Thoracic aorta (tissue), 2 donors: Measurements from ENCODE around the gene PSMD13. TPM values are rescaled to one million over a fixed set of nuclear protein-coding genes. Genes with fewer than 3 reads are reported as not detected.
"Not testable (repeated sequence)": the region's sequence is repeated elsewhere in the genome, so short reads cannot be mapped to it uniquely, and the experiment has no call there.

Source experiments
- ATAC-seq: fragments of 150-250 bp; one replicate; pipeline ENCODE4 v1.8.0; 2017; ENCODE audit warnings: low read depth; ENCODE audit not compliant: insufficient number of reproducible peaks, low FRiP score
- DNase-seq: peaks from one replicate; pipeline ENCODE4 v3.0.0-alpha.2; 2020; ENCODE audit warnings: low spot score
- H3K27ac ChIP-seq, 2 donors: fragments of 200-600 bp; sonication (generic); 1 replicate in 1 of 2; 2 replicates in 1 of 2; pipeline ENCODE4 v1.5.1; 2016; ENCODE audit warnings: mild to moderate bottlenecking in 2 of 2, moderate library complexity in 2 of 2
- H3K27me3 ChIP-seq: fragments of 200-600 bp; sonication (generic); replicated peaks from 2 replicates; pipeline ENCODE4 v1.6.0; 2016; ENCODE audit warnings: mild to moderate bottlenecking; ENCODE audit not compliant: insufficient read depth
- H3K36me3 ChIP-seq: fragments of 200-600 bp; sonication (generic); one replicate; pipeline ENCODE4 v1.5.1; 2016
- H3K4me1 ChIP-seq, 2 donors: fragments of 200-600 bp; sonication (generic); 1 replicate in 1 of 2; 2 replicates in 1 of 2; pipeline versions ENCODE4 v1.5.1 to v1.6.0; 2016; ENCODE audit warnings: low read depth in 2 of 2, mild to moderate bottlenecking in 1 of 2; ENCODE audit not compliant: control insufficient read depth in 1 of 2
- H3K4me3 ChIP-seq: fragments of 200-600 bp; sonication (generic); 2 replicates; pipeline ENCODE4 v1.5.1; 2016; ENCODE audit warnings: mild to moderate bottlenecking
- H3K9me3 ChIP-seq: fragments of 200-600 bp; sonication (generic); 2 replicates; pipeline ENCODE4 v1.5.1; 2016
- CTCF ChIP-seq: fragments of 200-600 bp; sonication (generic); IDR thresholded peaks from one replicate; pipeline ENCODE4 v1.5.1; 2019; ENCODE audit warnings: antibody characterized with exemption
- total RNA-seq, 2 donors: library from RNA; depleted of rRNA; stranded (reverse); fragments of >200 nt; gene quantifications; one replicate each; pipeline versions ENCODE4 v1.1.0 to v1.2.3, GENCODE V29; 2016

The PSMD13 gene
- total RNA-seq = 10 to 100 TPM; 79.6 to 90.8 TPM

DNA sequence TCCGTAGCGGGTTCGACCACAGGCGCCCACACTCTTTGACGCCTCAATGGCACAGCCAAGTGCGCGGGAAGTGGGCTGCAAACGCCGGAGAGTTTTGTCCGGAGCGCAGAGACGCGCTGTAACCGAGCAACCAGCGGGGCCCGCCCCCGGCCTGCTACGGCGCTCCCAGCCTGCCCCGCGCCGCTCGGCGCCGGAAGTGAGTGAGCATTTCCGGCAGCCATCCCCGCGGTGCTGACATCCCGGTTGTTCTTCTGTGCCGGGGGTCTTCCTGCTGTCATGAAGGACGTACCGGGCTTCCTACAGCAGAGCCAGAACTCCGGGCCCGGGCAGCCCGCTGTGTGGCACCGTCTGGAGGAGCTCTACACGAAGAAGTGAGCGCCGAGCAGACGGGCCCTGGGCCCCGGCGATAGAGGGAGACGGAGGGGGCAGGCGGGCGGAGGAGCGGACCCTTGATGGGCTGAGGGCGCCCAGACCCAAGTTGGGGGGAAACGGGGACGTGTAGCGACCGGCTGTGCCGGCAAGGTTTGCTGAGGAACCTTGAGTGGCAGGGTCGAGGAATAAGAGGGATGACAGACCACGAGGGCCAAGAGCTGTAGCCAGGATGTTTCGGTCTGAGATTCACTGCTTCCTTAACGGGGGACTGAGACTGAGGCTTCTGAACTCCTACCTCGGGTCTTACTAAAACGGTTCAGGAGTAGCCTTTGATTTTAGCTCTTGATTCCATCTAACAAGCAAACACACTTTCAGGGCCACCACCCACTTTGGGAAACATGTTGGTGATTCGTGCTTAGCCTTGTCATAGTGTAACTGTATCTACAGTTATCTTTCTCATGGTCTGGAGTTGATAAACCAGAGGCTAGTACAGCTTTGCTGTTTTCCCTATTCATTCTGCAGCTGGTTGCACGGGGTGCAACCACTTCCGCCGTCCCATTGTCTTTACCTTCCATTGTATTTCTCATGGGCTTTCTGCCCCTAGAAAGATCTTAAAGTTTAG is at the start of gene PSMD13:
Gene PSMD13, plus strand, starts transcription at position 203 of the 994 bp plus-strand sequence. Its CDS starts 74 bp downstream, at position 277.
- H3K27ac ChIP-seq = peak within 1 kb of the TSS; percentile 95 to 97
- TF ChIP-seq CTCF = peak; percentile 21
- H3K36me3 ChIP-seq = peaks cover 8% of the 10 kb centered on the region
- no peaks in the 10 kb centered on the region for H3K9me3 ChIP-seq
- H3K4me1 ChIP-seq = peaks cover 20 to 27% of the 10 kb centered on the region in 2 donors
- H3K27me3 ChIP-seq = no peaks in the 10 kb centered on the region
- H3K4me3 ChIP-seq = peak within 1 kb of the TSS; percentile 100
- peak; percentile 47 for DNase-seq
- peak; percentile 87 for ATAC-seq

DNA sequence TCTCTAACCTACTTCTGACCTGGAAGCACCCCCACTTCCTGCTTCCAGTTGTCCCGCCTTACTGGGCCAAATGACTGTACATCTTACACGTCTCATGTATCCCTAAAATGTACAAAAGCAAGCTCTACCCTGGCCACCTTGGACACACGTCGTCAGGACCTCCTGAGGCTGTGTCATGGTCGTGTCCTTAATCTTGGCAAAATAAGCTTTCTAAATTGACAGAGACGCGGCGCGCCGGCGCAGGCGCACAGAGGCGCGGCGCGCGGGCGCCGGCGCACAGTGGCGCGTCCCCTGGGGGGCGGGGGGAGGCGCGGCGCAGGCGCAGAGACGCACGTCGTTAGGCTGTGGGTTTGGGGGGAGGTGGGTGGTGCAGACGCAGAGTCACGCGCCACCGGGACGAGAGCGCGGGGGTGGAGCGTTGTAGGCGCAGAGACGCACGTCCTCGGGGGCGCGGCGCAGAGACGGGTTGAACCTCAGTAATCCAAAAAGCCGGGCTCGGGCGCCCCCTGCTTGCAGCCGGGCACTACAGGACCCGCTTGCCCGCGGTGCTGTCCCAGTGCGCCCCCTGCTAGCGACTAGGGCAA is 47.5 kb upstream of the PSMD13 start:
- not testable (repeated sequence) for DNase-seq, H3K36me3 ChIP-seq, H3K4me1 ChIP-seq, H3K27ac ChIP-seq, H3K27me3 ChIP-seq, H3K9me3 ChIP-seq, H3K4me3 ChIP-seq
- peak; percentile 28 for ATAC-seq

GRCh38 chr11:189843-190311 is 46.9 kb upstream of the PSMD13 start:
- H3K36me3 ChIP-seq, H3K27ac ChIP-seq, H3K9me3 ChIP-seq, H3K27me3 ChIP-seq, H3K4me1 ChIP-seq, DNase-seq, H3K4me3 ChIP-seq: not testable (repeated sequence)
- peak; percentile 36 for ATAC-seq
- TF ChIP-seq CTCF = peak; percentile 19

DNA sequence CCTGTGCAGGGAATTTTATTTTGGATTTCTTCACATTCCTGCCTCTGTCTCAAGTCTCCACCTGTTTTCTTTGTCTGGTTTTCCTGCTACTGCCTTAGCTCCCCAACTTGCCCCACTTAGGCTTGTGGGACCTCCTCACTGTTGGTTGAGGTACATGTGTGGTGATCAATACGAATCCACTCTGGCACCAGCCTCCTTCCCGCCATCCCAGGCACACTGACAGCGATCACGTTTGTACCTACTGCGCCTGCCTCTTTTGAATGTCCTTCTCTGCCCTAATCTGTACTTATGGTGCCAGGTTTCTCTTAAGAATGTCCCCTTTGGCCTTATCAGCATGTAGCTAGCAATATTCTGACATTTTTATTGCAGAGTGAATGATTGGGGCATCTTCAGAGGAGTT is 46.2 kb upstream of the PSMD13 start:
- H3K36me3 ChIP-seq, ATAC-seq, DNase-seq: not testable (repeated sequence)

GRCh38 chr11:191490-192478 is 45.0 kb upstream of the PSMD13 start:
- TF ChIP-seq CTCF = peak; percentile 13
- not testable (repeated sequence) for H3K27ac ChIP-seq, H3K36me3 ChIP-seq, H3K4me1 ChIP-seq, H3K27me3 ChIP-seq, ATAC-seq, H3K4me3 ChIP-seq, H3K9me3 ChIP-seq, DNase-seq

More for the DNA sequence above, 46.2 kb upstream of the PSMD13 start:
- H3K9me3 ChIP-seq, H3K27me3 ChIP-seq, H3K4me3 ChIP-seq, H3K4me1 ChIP-seq, H3K27ac ChIP-seq: not testable (repeated sequence)

- not testable (repeated sequence) for H3K9me3 ChIP-seq, H3K4me3 ChIP-seq, DNase-seq, H3K36me3 ChIP-seq, H3K4me1 ChIP-seq, H3K27me3 ChIP-seq, ATAC-seq, H3K27ac ChIP-seq
Observed at GRCh38 chr11:192674-193128, 44.1 kb upstream of the PSMD13 start, which contains the start of gene SCGB1C1. TSS of gene SCGB1C1 (plus strand) at chr11:193078. CDS start at chr11:193100, 22 bp downstream.

- ATAC-seq, H3K4me3 ChIP-seq, H3K27ac ChIP-seq, H3K27me3 ChIP-seq, DNase-seq, H3K4me1 ChIP-seq, H3K36me3 ChIP-seq, H3K9me3 ChIP-seq: not testable (repeated sequence)
Observed at GRCh38 chr11:193481-193880, 43.3 kb upstream of the PSMD13 start.
